ENCODE measurements around the gene PRCP.

- TF ChIP-seq POLR2A (IDR thresholded peaks at IDR 0.05; ENCODE audit: low read length) (no peak), GATA1 (IDR thresholded peaks at IDR 0.05; ENCODE audit: low read depth, low read length) (no peak)
Observed at GRCh38 chr11:82858556-82859091, 41.6 kb downstream of the PRCP start.
